MM.1S (cell line): Measurements from ENCODE around the gene TRPV4.

Experiments used
- DNase-seq: peaks from one replicate; pipeline ENCODE4 v3.0.0-alpha.2; 2015
- H2AFZ ChIP-seq: fragments of 300-600 bp; sonication (generic); 2 replicates; pipeline ENCODE4 v1.6.0; 2016; ENCODE audit warnings: antibody characterized with exemption, low read length
- H3F3A ChIP-seq: fragments of 300-600 bp; sonication (generic); 2 replicates; pipeline ENCODE4 v1.6.1; 2016; ENCODE audit warnings: mild to moderate bottlenecking, antibody characterized with exemption, low read length, moderate library complexity, mixed read lengths; ENCODE audit not compliant: insufficient read depth
- H3K27ac ChIP-seq: fragments of 300-600 bp; sonication (generic); 2 replicates; pipeline ENCODE4 v1.5.1; 2016; ENCODE audit warnings: mild to moderate bottlenecking, low read length
- H3K27me3 ChIP-seq: fragments of 300-600 bp; sonication (generic); replicated peaks from 2 replicates; pipeline ENCODE4 v1.6.0; 2016; ENCODE audit warnings: low read length; ENCODE audit not compliant: insufficient read depth
- H3K36me3 ChIP-seq: fragments of 300-600 bp; sonication (generic); replicated peaks from 2 replicates; pipeline ENCODE4 v1.6.1; 2016; ENCODE audit warnings: mild to moderate bottlenecking, low read length, mixed read lengths; ENCODE audit not compliant: insufficient read depth
- H3K4me1 ChIP-seq: fragments of 300-600 bp; sonication (generic); 2 replicates; pipeline ENCODE4 v1.6.1; 2016; ENCODE audit warnings: low read length, mixed read lengths
- H3K4me2 ChIP-seq: fragments of 300-600 bp; sonication (generic); 2 replicates; pipeline ENCODE4 v1.6.0; 2016; ENCODE audit warnings: low read depth, low read length
- H3K4me3 ChIP-seq: fragments of 300-600 bp; sonication (generic); 2 replicates; pipeline ENCODE4 v1.5.1; 2016; ENCODE audit warnings: low read length, mixed read lengths
- H3K79me2 ChIP-seq: fragments of 300-600 bp; sonication (generic); 2 replicates; pipeline ENCODE4 v1.6.1; 2016; ENCODE audit warnings: mixed run types, low read length, mixed read lengths
- H3K9ac ChIP-seq: fragments of 300-600 bp; sonication (generic); 2 replicates; pipeline ENCODE4 v1.6.1; 2016; ENCODE audit warnings: low read length, mixed read lengths
- H3K9me2 ChIP-seq: fragments of 300-600 bp; sonication (generic); replicated peaks from 2 replicates; pipeline ENCODE4 v1.6.1; 2016; ENCODE audit warnings: mild to moderate bottlenecking, low read length, mixed read lengths; ENCODE audit not compliant: insufficient read depth
- H3K9me3 ChIP-seq: fragments of 300-600 bp; sonication (generic); replicated peaks from 2 replicates; pipeline ENCODE4 v1.6.1; 2016; ENCODE audit warnings: mild to moderate bottlenecking, low read length, mixed read lengths; ENCODE audit not compliant: insufficient read depth
- H4K20me1 ChIP-seq: fragments of 300-600 bp; sonication (generic); 2 replicates; pipeline ENCODE4 v1.6.1; 2016; ENCODE audit warnings: mild to moderate bottlenecking, low read length, moderate library complexity, mixed read lengths; ENCODE audit not compliant: insufficient read depth
- EZH2 ChIP-seq: fragments of 300-600 bp; sonication (generic); optimal IDR thresholded peaks from 2 replicates; pipeline ENCODE3; 2017; ENCODE audit warnings: low read depth, mild to moderate bottlenecking, antibody characterized with exemption, low read length, mixed read lengths
- EZH2phosphoT487 ChIP-seq: fragments of 300-600 bp; sonication (generic); IDR thresholded peaks from 2 replicates; pipeline ENCODE4 v1.6.1; 2018; ENCODE audit warnings: antibody characterized with exemption, low read length
- TF ChIP-seq, protein P1 (sequence below): fragments of 300-600 bp; sonication (generic); IDR thresholded peaks from 2 replicates; pipeline ENCODE4 v1.5.1; 2016; ENCODE audit warnings: antibody characterized with exemption, low read length, mixed read lengths

Gene TRPV4

DNA sequence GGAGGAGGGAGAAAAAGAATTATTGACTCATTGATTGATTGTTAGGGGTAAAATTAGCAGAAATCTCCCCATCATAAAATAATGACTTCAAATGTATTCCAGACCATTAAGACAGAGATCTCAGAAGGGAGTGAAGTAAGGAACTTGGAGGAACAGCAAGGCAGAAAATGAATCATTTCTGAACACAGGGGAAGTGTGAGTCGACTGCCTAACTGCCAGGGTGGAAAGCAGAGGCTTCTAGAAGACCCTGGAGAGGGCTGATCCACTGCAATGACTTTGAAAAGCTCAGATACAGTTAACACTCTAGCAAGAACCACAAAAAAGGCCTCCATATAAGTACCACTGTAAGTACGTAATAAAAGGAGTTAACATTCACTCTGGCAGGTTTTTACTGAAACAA, 37.5 kb upstream of the TRPV4 start:
- Histone ChIP-seq H3K27me3 (no peaks in the 10 kb centered on the region), H2AFZ (no peak overlapping the region), H3K4me1 (peaks cover 10% of the 10 kb centered on the region), H3K4me2 (no peak overlapping the region), H3F3A (peaks cover 5% of the 10 kb centered on the region; the same call in 1 of the 2 replicates), H3K9me2 (no peaks in the 10 kb centered on the region), H4K20me1 (no peaks in the 10 kb centered on the region), H3K4me3 (no peak overlapping the region), H3K27ac (no peak overlapping the region), H3K9ac (no peak overlapping the region), H3K36me3 (no peaks in the 10 kb centered on the region), H3K9me3 (no peaks in the 10 kb centered on the region), H3K79me2 (peaks cover 18% of the 10 kb centered on the region)
- no peak for TF ChIP-seq EZH2phosphoT487
- TF ChIP-seq, protein P1, sequence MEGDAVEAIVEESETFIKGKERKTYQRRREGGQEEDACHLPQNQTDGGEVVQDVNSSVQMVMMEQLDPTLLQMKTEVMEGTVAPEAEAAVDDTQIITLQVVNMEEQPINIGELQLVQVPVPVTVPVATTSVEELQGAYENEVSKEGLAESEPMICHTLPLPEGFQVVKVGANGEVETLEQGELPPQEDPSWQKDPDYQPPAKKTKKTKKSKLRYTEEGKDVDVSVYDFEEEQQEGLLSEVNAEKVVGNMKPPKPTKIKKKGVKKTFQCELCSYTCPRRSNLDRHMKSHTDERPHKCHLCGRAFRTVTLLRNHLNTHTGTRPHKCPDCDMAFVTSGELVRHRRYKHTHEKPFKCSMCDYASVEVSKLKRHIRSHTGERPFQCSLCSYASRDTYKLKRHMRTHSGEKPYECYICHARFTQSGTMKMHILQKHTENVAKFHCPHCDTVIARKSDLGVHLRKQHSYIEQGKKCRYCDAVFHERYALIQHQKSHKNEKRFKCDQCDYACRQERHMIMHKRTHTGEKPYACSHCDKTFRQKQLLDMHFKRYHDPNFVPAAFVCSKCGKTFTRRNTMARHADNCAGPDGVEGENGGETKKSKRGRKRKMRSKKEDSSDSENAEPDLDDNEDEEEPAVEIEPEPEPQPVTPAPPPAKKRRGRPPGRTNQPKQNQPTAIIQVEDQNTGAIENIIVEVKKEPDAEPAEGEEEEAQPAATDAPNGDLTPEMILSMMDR = no peak
- TF ChIP-seq EZH2 = no peak
- no peak for DNase-seq

DNA sequence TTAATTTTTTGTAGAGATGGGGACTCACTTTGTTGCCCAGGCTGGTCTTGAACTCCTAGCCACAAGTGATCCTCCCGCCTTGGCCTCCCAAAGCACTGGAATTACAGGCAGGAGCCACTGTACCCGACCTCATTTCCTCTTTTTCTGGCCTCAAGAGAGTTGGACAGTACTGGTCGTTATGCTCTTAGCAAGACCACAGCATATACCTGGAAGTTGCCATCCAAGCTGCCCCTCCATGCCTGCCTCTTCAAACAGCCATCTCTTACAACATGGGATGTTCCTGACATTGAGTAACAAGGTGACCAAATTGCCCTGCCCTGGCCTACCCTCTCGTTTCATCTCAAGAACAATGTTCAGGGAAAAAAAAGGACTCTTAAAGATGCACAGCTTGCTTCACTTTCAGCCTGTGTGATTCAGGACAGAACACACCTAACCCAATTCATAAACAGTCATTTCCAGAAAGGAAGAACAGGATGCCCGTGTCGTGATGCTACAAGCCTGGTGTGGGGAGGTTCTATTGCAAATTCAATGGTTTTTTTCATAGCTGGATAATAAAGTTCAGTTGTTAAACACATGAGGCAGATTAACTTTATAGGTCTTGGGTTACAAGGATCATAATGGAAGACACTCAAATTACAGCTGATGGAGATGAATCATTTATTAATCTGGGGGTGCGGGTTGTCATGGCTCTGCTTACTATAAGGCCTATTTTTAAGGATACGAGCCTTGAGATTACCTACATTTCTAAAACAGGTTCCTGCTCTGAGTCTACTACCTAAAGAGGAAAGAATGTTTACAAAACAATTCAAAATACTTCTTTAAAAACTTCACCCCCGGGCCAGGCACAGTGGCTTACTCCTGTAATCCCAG, 35.2 kb upstream of the TRPV4 start:
- Histone ChIP-seq H3K79me2 (no peaks in the 10 kb centered on the region; the same call in 1 of the 2 replicates), H3K27me3 (no peaks in the 10 kb centered on the region), H2AFZ (no peak overlapping the region), H3K4me3 (no peak overlapping the region), H3K36me3 (no peaks in the 10 kb centered on the region), H3K9ac (no peak overlapping the region), H3K4me2 (no peak overlapping the region), H3K9me2 (no peaks in the 10 kb centered on the region), H3K27ac (no peak overlapping the region), H4K20me1 (no peaks in the 10 kb centered on the region), H3K9me3 (no peaks in the 10 kb centered on the region), H3F3A (no peaks in the 10 kb centered on the region), H3K4me1 (no peaks in the 10 kb centered on the region)
- DNase-seq = no peak
- TF ChIP-seq, protein P1 = no peak
- TF ChIP-seq EZH2phosphoT487 (no peak), EZH2 (no peak)

DNA sequence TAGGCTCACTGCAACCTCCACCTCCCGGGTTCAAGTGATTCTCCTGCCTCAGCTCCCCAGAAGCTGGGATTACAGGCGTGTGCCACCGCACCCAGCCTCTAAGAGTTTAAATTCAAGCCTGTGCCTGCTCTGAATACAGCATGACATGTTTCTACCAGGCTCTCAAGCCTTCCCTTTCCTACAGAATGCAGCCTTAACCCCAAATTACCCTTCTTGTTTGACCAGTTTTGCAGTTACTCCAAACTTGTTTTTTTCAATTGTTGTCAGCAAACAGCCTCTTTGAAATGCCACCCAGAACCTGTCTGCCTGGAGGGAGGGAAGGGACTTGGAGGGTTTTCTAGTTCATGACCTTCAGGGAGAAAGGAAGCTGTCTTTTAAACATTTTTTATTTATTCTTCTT, 31.7 kb upstream of the TRPV4 start:
- H3K4me3 ChIP-seq = no peak overlapping the region
- no peaks in the 10 kb centered on the region for H3K9me3 ChIP-seq
- H3K36me3 ChIP-seq = no peaks in the 10 kb centered on the region
- no peaks in the 10 kb centered on the region; the same call in 1 of the 2 replicates for H3K79me2 ChIP-seq
- H3K4me1 ChIP-seq = no peaks in the 10 kb centered on the region
- no peak overlapping the region for H3K27ac ChIP-seq
- H3K9me2 ChIP-seq = no peaks in the 10 kb centered on the region
- no peaks in the 10 kb centered on the region for H4K20me1 ChIP-seq
- H3K27me3 ChIP-seq = no peaks in the 10 kb centered on the region
- DNase-seq = no peak
- H3F3A ChIP-seq = no peaks in the 10 kb centered on the region
- H3K4me2 ChIP-seq = no peak overlapping the region
- TF ChIP-seq EZH2phosphoT487 = no peak
- no peak for TF ChIP-seq EZH2
- TF ChIP-seq, protein P1 = no peak
- no peak overlapping the region for H2AFZ ChIP-seq
- H3K9ac ChIP-seq = no peak overlapping the region
